Upper lobe of left lung (tissue), 4 donors: ENCODE measurements around the gene HES3.

Experiments
- CTCF ChIP-seq, 6 experiments: fragments of 450-650 bp in 4 of 6; fragments of 200-600 bp in 2 of 6; sonication (generic) in 2 of 6; IDR thresholded peaks; one replicate each; pipeline ENCODE4 v1.5.1; 2016 to 2019; ENCODE audit warnings: antibody characterized with exemption in 6 of 6
- EP300 ChIP-seq, 4 donors: sonication (generic); formaldehyde crosslinking; IDR thresholded peaks; one replicate each; pipeline ENCODE4 v1.5.1; 2017; ENCODE audit warnings: antibody characterized with exemption in 4 of 4, control low read depth in 2 of 4
- POLR2A ChIP-seq, 4 donors: fragments of 450-650 bp; IDR thresholded peaks; one replicate each; pipeline ENCODE4 v1.5.1; 2016 to 2017; ENCODE audit warnings: antibody characterized with exemption in 4 of 4, mild to moderate bottlenecking in 2 of 4
- POLR2AphosphoS5 ChIP-seq, 2 donors: sonication (generic); formaldehyde crosslinking; IDR thresholded peaks; one replicate each; pipeline ENCODE4 v1.5.1; 2017; ENCODE audit warnings: antibody characterized with exemption in 2 of 2

DNA sequence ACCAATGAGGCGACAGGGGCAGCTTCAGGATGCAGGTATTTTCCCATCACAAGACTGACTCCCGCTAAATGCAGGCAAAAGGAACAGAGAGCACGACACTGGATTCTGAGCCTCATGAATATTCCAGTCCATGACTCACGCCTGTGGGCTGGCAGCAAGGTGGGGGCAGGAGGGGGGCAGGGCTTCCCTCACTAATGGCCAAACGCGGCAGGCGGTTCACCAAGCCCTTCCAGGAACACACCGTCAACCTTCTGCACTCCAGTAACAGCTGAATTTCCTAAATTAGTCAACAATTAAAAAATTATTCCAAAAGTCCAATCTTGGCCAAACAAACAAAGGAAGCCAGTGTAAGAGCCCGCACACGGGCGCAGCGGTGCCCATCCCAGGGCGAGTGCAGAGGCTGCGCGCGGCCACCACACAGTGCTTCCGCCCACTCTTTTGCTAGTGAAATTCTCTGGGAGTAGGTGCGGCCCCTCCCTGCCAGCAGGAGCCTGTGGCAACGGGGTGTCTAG lies 29.5 kb downstream of the HES3 start:
- TF ChIP-seq CTCF (IDR thresholded peaks at IDR 0.05) (no peak), POLR2A (IDR thresholded peaks at IDR 0.05) (no peak), EP300 (IDR thresholded peaks at IDR 0.05) (no peak), POLR2AphosphoS5 (IDR thresholded peaks at IDR 0.05) (no peak)
